ENCODE results near the gene POLR1F.
A peak's percentile ranks its signal among the peaks of the same experiment; 100 is the strongest.

- TF ChIP-seq CTCF (IDR thresholded peaks at IDR 0.05; ENCODE audit: poor library complexity), result peak; percentile 88
- no peak for TF ChIP-seq EZH2 (IDR thresholded peaks at IDR 0.05; ENCODE audit: borderline replicate concordance)
Observed at GRCh38 chr7:19708397-19709248, at the start of gene POLR1F.
